Upper lobe of left lung (tissue), 6 donors: Measurements from ENCODE around the gene KIF25. TPM values are rescaled to one million over a fixed set of nuclear protein-coding genes. Genes with fewer than 3 reads are reported as not detected.
A peak's percentile ranks its signal among the peaks of the same experiment; 100 is the strongest.

Experiments used
- ATAC-seq, 2 donors: fragments of 200-7000 bp; cut with Tn5 transposase; one replicate each; pipeline ENCODE4 v1.9.1; 2022; ENCODE audit warnings: mild to moderate bottlenecking in 2 of 2, moderate library complexity in 2 of 2; ENCODE audit not compliant: low FRiP score in 2 of 2
- DNase-seq, 2 donors: peaks; one replicate each; pipeline ENCODE4 v3.0.0-alpha.2; 2019 to 2020
- H3K27ac ChIP-seq, 4 donors: fragments of 200-600 bp; sonication (generic); one replicate each; pipeline ENCODE4 v1.5.1; 2016 to 2019
- H3K27me3 ChIP-seq, 4 donors: fragments of 200-600 bp; sonication (generic); one replicate each; pipeline ENCODE4 v1.5.1; 2017 to 2019
- H3K36me3 ChIP-seq, 4 donors: fragments of 200-600 bp; sonication (generic); one replicate each; pipeline ENCODE4 v1.5.1; 2016 to 2019
- H3K4me1 ChIP-seq, 4 donors: fragments of 200-600 bp; sonication (generic); one replicate each; pipeline ENCODE4 v1.5.1; 2018 to 2019
- H3K4me3 ChIP-seq, 4 donors: fragments of 200-600 bp; sonication (generic); one replicate each; pipeline ENCODE4 v1.5.1; 2017 to 2019; ENCODE audit warnings: mild to moderate bottlenecking in 2 of 4, moderate library complexity in 1 of 4
- H3K9me3 ChIP-seq, 4 donors: fragments of 200-600 bp; sonication (generic); one replicate each; pipeline ENCODE4 v1.5.1; 2018 to 2019
- CTCF ChIP-seq, 6 experiments: fragments of 450-650 bp in 4 of 6; fragments of 200-600 bp in 2 of 6; sonication (generic) in 2 of 6; IDR thresholded peaks; one replicate each; pipeline ENCODE4 v1.5.1; 2016 to 2019; ENCODE audit warnings: antibody characterized with exemption in 6 of 6
- EP300 ChIP-seq, 4 donors: sonication (generic); formaldehyde crosslinking; IDR thresholded peaks; one replicate each; pipeline ENCODE4 v1.5.1; 2017; ENCODE audit warnings: antibody characterized with exemption in 4 of 4, control low read depth in 2 of 4
- POLR2A ChIP-seq, 4 donors: fragments of 450-650 bp; IDR thresholded peaks; one replicate each; pipeline ENCODE4 v1.5.1; 2016 to 2017; ENCODE audit warnings: antibody characterized with exemption in 4 of 4, mild to moderate bottlenecking in 2 of 4
- POLR2AphosphoS5 ChIP-seq, 2 donors: sonication (generic); formaldehyde crosslinking; IDR thresholded peaks; one replicate each; pipeline ENCODE4 v1.5.1; 2017; ENCODE audit warnings: antibody characterized with exemption in 2 of 2
- WGBS, 2 donors: methylation state at CpG; one replicate each; pipeline ENCODE4 v1.1.5; 2017 to 2018; 5-methylcytosine and 5-hydroxymethylcytosine counted together
- total RNA-seq, 6 donors: library from RNA; depleted of rRNA in 4 of 6; stranded (reverse); fragments of >200 nt in 4 of 6; gene quantifications; one replicate each; pipeline versions ENCODE4 v1.1.0 to v1.2.1, GENCODE V29; 2016 to 2021
- donor health status: DM: no; HTN: no; CAD: no; lungs with moderate emphysema.
- donor health status: DM: no; HTN: yes; CAD: no; lungs with severe emphysema.

Gene KIF25
- total RNA-seq, 6 donors from 2014 or later: 0.17 to 0.54 (median 0.30) TPM; not detected in 3

GRCh38 chr6:168041928-168042327 is 44.5 kb downstream of the KIF25 start:
- 88 to 93% methylated on average over 15 of the region's 15 CpGs for WGBS, 2 donors
- ATAC-seq: no peak
- Histone ChIP-seq H3K27me3 (no peaks in the 10 kb centered on the region), H3K9me3 (peaks cover 24 to 37% (median 28%) of the 10 kb centered on the region in 4 donors), H3K36me3 (no peaks in the 10 kb centered on the region), H3K27ac (no peak overlapping the region), H3K4me1 (peaks cover 6 to 13% (median 9%) of the 10 kb centered on the region in 4 donors), H3K4me3 (no peak overlapping the region)
- TF ChIP-seq POLR2A (IDR thresholded peaks at IDR 0.05) (no peak), POLR2AphosphoS5 (IDR thresholded peaks at IDR 0.05) (no peak), CTCF (IDR thresholded peaks at IDR 0.05) (no peak), EP300 (IDR thresholded peaks at IDR 0.05) (no peak)
- peak in 1 of 2 donors; percentile 55 for DNase-seq

GRCh38 chr6:168042426-168043192 is 45.1 kb downstream of the KIF25 start:
- TF ChIP-seq POLR2AphosphoS5 (IDR thresholded peaks at IDR 0.05) (no peak), POLR2A (IDR thresholded peaks at IDR 0.05) (no peak), CTCF (IDR thresholded peaks at IDR 0.05) (no peak), EP300 (IDR thresholded peaks at IDR 0.05) (no peak)
- 98 to 99% methylated on average over 15 to 26 of the region's 29 CpGs for WGBS, 2 donors
- no peaks in the 10 kb centered on the region for H3K27me3 ChIP-seq
- peaks cover 6 to 11% (median 9%) of the 10 kb centered on the region in 4 donors for H3K4me1 ChIP-seq
- no peaks in the 10 kb centered on the region for H3K36me3 ChIP-seq
- peak; percentile 16 to 76 for DNase-seq
- peaks cover 24 to 37% (median 28%) of the 10 kb centered on the region in 4 donors for H3K9me3 ChIP-seq
- no peak overlapping the region for H3K4me3 ChIP-seq
- H3K27ac ChIP-seq: no peak overlapping the region
- ATAC-seq: no peak

GRCh38 chr6:168043193-168043847 is 45.8 kb downstream of the KIF25 start:
- no peak for ATAC-seq
- no peak overlapping the region for H3K4me3 ChIP-seq
- H3K27ac ChIP-seq: no peak overlapping the region
- peaks cover 24 to 36% (median 28%) of the 10 kb centered on the region in 4 donors for H3K9me3 ChIP-seq
- TF ChIP-seq EP300 (IDR thresholded peaks at IDR 0.05) (no peak), POLR2A (IDR thresholded peaks at IDR 0.05) (no peak), POLR2AphosphoS5 (IDR thresholded peaks at IDR 0.05) (no peak), CTCF (IDR thresholded peaks at IDR 0.05) (no peak)
- peak in 1 of 2 donors; percentile 50 for DNase-seq
- no peaks in the 10 kb centered on the region for H3K36me3 ChIP-seq
- peaks cover 6 to 11% (median 9%) of the 10 kb centered on the region in 4 donors for H3K4me1 ChIP-seq
- 94 to 99% methylated on average over 10 to 15 of the region's 17 CpGs for WGBS, 2 donors
- H3K27me3 ChIP-seq: no peaks in the 10 kb centered on the region

- Histone ChIP-seq H3K4me3 (no peak overlapping the region), H3K36me3 (no peaks in the 10 kb centered on the region), H3K4me1 (peaks cover 6 to 11% (median 9%) of the 10 kb centered on the region in 4 donors), H3K27ac (no peak overlapping the region), H3K27me3 (no peaks in the 10 kb centered on the region), H3K9me3 (peaks cover 22 to 31% (median 23%) of the 10 kb centered on the region in 4 donors)
- WGBS, 2 donors: 80 to 83% methylated on average over 4 to 9 of the region's 21 CpGs
- no peak for DNase-seq
- ATAC-seq: no peak
- no peak for TF ChIP-seq POLR2AphosphoS5 (IDR thresholded peaks at IDR 0.05)
- TF ChIP-seq POLR2A (IDR thresholded peaks at IDR 0.05): no peak
- no peak for TF ChIP-seq EP300 (IDR thresholded peaks at IDR 0.05)
These were observed 46.5 kb downstream of the KIF25 start for GRCh38 chr6:168043848-168044415.

- Histone ChIP-seq H3K36me3 (no peaks in the 10 kb centered on the region), H3K9me3 (peaks cover 15 to 24% (median 17%) of the 10 kb centered on the region in 4 donors), H3K27ac (no peak overlapping the region), H3K4me1 (peaks cover 6 to 11% (median 9%) of the 10 kb centered on the region in 4 donors), H3K4me3 (no peak overlapping the region), H3K27me3 (no peaks in the 10 kb centered on the region)
- ATAC-seq (no peak), DNase-seq (peak in 1 of 2 donors; percentile 79)
- TF ChIP-seq EP300 (IDR thresholded peaks at IDR 0.05) (no peak), POLR2A (IDR thresholded peaks at IDR 0.05) (no peak), CTCF (IDR thresholded peaks at IDR 0.05) (no peak)
- WGBS, 2 donors: 96 to 97% methylated on average over 19 to 24 of the region's 28 CpGs
These were observed 47.2 kb downstream of the KIF25 start for GRCh38 chr6:168044521-168045130.
